Tibial nerve (tissue), 3 donors: ENCODE data around the gene AKT3.

Experiments used
- CTCF ChIP-seq, 5 experiments: fragments of 200-600 bp in 3 of 5; fragments of 450-650 bp in 2 of 5; sonication (generic) in 3 of 5; IDR thresholded peaks; one replicate each; pipeline ENCODE4 v1.5.1; 2016 to 2019; ENCODE audit warnings: antibody characterized with exemption in 5 of 5, mild to moderate bottlenecking in 3 of 5, moderate library complexity in 2 of 5
- POLR2A ChIP-seq, 2 donors: fragments of 450-650 bp; IDR thresholded peaks; one replicate each; pipeline ENCODE4 v1.6.1; 2017; ENCODE audit warnings: antibody characterized with exemption in 2 of 2, mild to moderate bottlenecking in 2 of 2, moderate library complexity in 2 of 2

- TF ChIP-seq POLR2A (IDR thresholded peaks at IDR 0.05), result no peak
- no peak for TF ChIP-seq CTCF (IDR thresholded peaks at IDR 0.05)
Observed at GRCh38 chr1:243818978-243819377, 31.1 kb downstream of the AKT3 start.
